ENCODE results near the gene GTPBP4. TPM values are rescaled to one million over a fixed set of nuclear protein-coding genes. Genes with fewer than 3 reads are reported as not detected.

GTPBP4 gene
- polyA plus RNA-seq, 1 donor (not counting 4 experiments of a cell fraction or from before 2014, with no cell fraction given): 70.4 TPM

- no peak overlapping the region for H3K9ac ChIP-seq (ENCODE audit: control insufficient read depth, extremely low read depth, insufficient read depth, low read length)
- no peak overlapping the region for H3K4me3 ChIP-seq (ENCODE audit: control insufficient read depth in 2 of 3, extremely low read depth in 1 of 3, insufficient read depth in 2 of 3, low read depth in 1 of 3, low read length in 3 of 3)
- peaks cover 5 to 11% of the 10 kb centered on the region in 2 experiments for H3K36me3 ChIP-seq (ENCODE audit: control insufficient read depth in 2 of 2, extremely low read depth in 1 of 2, insufficient read depth in 2 of 2, low read length in 2 of 2)
- no peaks in the 10 kb centered on the region for H3K9me1 ChIP-seq (ENCODE audit: control insufficient read depth, extremely low read depth, insufficient read depth, low read length)
- FAIRE-seq (no peak), DNase-seq (ENCODE audit: low read depth, low spot score) (no peak)
- H3K27ac ChIP-seq (ENCODE audit: control insufficient read depth, insufficient read depth, low read length): no peak overlapping the region
- H3K4me2 ChIP-seq (ENCODE audit: control insufficient read depth, extremely low read depth, insufficient read depth, low read depth, low read length): no peak overlapping the region
- TF ChIP-seq CTCF (optimal IDR thresholded peaks at IDR 0.05 in 1 of 3, IDR thresholded peaks at IDR 0.05 in 1 of 3, conservative IDR thresholded peaks at IDR 0.05 in 1 of 3; ENCODE audit: extremely low read depth in 1 of 3, insufficient read depth in 2 of 3, low read length in 3 of 3) (no peak), EZH2 (IDR thresholded peaks at IDR 0.05; ENCODE audit: low read length) (no peak)
- H4K20me1 ChIP-seq (ENCODE audit: control insufficient read depth, extremely low read depth, insufficient read depth, low read length): no peaks in the 10 kb centered on the region
- H2AFZ ChIP-seq (ENCODE audit: control insufficient read depth, low read length): no peak overlapping the region
- dilution Hi-C loops (cut with MboI; ENCODE audit: extremely low pct_ligation_motif_present, low sequenced_read_pairs): no loop called here
- no peaks in the 10 kb centered on the region for H3K9me3 ChIP-seq (ENCODE audit: control insufficient read depth, low read depth, low read length)
- H3K4me1 ChIP-seq (ENCODE audit: control insufficient read depth, extremely low read depth, insufficient read depth, low read length): no peaks in the 10 kb centered on the region
- no peaks in the 10 kb centered on the region for H3K79me2 ChIP-seq (ENCODE audit: control insufficient read depth, insufficient read depth, low read length)
- no peaks in the 10 kb centered on the region for H3K27me3 ChIP-seq (ENCODE audit: control insufficient read depth, extremely low read depth, insufficient read depth, low read length)
Observed at GRCh38 chr10:1024103-1024502, 35.9 kb downstream of the GTPBP4 start.

GRCh38 chr10:1025683-1026082 is 37.4 kb downstream of the GTPBP4 start, which contains the start of gene IDI2:
TSS of gene IDI2 (minus strand) at chr10:1025859. CDS start at chr10:1024723, 1,136 bp downstream.
- no peak within 1 kb of the TSS for H3K4me3 ChIP-seq (ENCODE audit: control insufficient read depth in 2 of 3, extremely low read depth in 1 of 3, insufficient read depth in 2 of 3, low read depth in 1 of 3, low read length in 3 of 3)
- H3K27me3 ChIP-seq (ENCODE audit: control insufficient read depth, extremely low read depth, insufficient read depth, low read length): no peaks in the 10 kb centered on the region
- H3K4me2 ChIP-seq (ENCODE audit: control insufficient read depth, extremely low read depth, insufficient read depth, low read depth, low read length): no peak within 1 kb of the TSS
- dilution Hi-C loops (cut with MboI; ENCODE audit: extremely low pct_ligation_motif_present, low sequenced_read_pairs): no loop called here
- H3K79me2 ChIP-seq (ENCODE audit: control insufficient read depth, insufficient read depth, low read length): no peaks in the 10 kb centered on the region
- H3K9ac ChIP-seq (ENCODE audit: control insufficient read depth, extremely low read depth, insufficient read depth, low read length): no peak within 1 kb of the TSS
- H3K4me1 ChIP-seq (ENCODE audit: control insufficient read depth, extremely low read depth, insufficient read depth, low read length): no peaks in the 10 kb centered on the region
- H4K20me1 ChIP-seq (ENCODE audit: control insufficient read depth, extremely low read depth, insufficient read depth, low read length): no peaks in the 10 kb centered on the region
- no peaks in the 10 kb centered on the region for H3K9me3 ChIP-seq (ENCODE audit: control insufficient read depth, low read depth, low read length)
- no peaks in the 10 kb centered on the region for H3K9me1 ChIP-seq (ENCODE audit: control insufficient read depth, extremely low read depth, insufficient read depth, low read length)
- peaks cover 0 to 3% of the 10 kb centered on the region in 2 experiments for H3K36me3 ChIP-seq (ENCODE audit: control insufficient read depth in 2 of 2, extremely low read depth in 1 of 2, insufficient read depth in 2 of 2, low read length in 2 of 2)
- TF ChIP-seq CTCF (optimal IDR thresholded peaks at IDR 0.05 in 1 of 3, IDR thresholded peaks at IDR 0.05 in 1 of 3, conservative IDR thresholded peaks at IDR 0.05 in 1 of 3; ENCODE audit: extremely low read depth in 1 of 3, insufficient read depth in 2 of 3, low read length in 3 of 3) (no peak), EZH2 (IDR thresholded peaks at IDR 0.05; ENCODE audit: low read length) (no peak)
- DNase-seq (ENCODE audit: low read depth, low spot score): no peak
- no peak for FAIRE-seq
- no peak within 1 kb of the TSS for H2AFZ ChIP-seq (ENCODE audit: control insufficient read depth, low read length)
- H3K27ac ChIP-seq (ENCODE audit: control insufficient read depth, insufficient read depth, low read length): no peak within 1 kb of the TSS
